ENCODE data around the gene KIRREL3.
A peak's percentile ranks its signal among the peaks of the same experiment; 100 is the strongest.

The KIRREL3 gene

GRCh38 chr11:126929179-126930061, 71.2 kb downstream of the KIRREL3 start:
- no peak overlapping the region for H2AFZ ChIP-seq (ENCODE audit: low read length, unreplicated experiment)

DNA sequence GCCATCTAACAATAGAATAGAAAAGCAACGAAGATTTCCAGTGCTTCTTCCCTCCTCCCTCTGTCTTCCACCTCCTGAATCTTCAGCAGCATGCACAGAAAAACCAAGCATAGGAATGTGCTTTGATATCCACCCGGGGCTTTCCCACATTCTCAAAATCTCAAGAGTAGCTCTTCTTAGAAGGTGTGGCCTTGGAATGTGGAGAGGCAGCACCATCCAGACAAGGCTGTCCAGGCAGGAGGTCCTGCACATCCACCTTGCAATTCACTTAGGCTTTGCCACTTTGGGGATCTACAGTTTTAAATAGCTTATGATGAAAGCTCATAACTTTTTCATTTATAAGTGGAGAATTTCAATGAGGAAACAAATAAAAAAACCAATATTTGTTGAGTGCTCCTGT, 72.9 kb downstream of the KIRREL3 start:
- Histone ChIP-seq H3K4me3 (ENCODE audit: low read depth, low read length) (no peak overlapping the region), H3K79me2 (ENCODE audit: control insufficient read depth, insufficient read depth, low read length, unreplicated experiment) (no peaks in the 10 kb centered on the region)

More at GRCh38 chr11:126929179-126930061, 71.2 kb downstream of the KIRREL3 start:
- Histone ChIP-seq H3K36me3 (ENCODE audit: insufficient read depth, low read length) (no peaks in the 10 kb centered on the region), H3K4me3 (ENCODE audit: low read depth, low read length) (no peak overlapping the region), H3K4me1 (ENCODE audit: control insufficient read depth, insufficient read depth, low read length, unreplicated experiment) (no peaks in the 10 kb centered on the region), H3K27me3 (ENCODE audit: insufficient read depth, low read length) (no peaks in the 10 kb centered on the region), H3K27ac (ENCODE audit: low read depth, low read length) (no peak overlapping the region), H3K79me2 (ENCODE audit: control insufficient read depth, insufficient read depth, low read length, unreplicated experiment) (no peaks in the 10 kb centered on the region)

DNA sequence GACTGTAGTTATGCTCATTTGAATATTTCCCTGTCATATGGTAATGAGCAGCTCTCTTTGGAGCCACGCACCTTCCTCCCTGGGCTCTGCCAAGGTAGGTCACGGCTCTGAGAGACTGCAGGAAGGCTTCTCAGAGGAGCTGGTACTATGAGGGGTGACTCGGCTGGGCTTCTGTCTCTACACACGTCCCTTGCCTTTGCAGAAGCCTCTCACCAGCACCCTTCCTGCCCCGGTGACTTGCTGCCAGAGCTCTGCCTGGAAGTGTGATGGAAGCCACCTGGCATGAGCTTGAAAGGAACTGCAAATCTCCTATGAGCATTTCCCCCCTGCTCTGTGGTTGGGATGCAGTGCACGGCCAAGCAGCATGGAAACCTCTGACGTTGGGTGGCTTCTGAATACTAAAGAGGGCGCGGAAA, 74.2 kb downstream of the KIRREL3 start:
- Histone ChIP-seq H3K4me3 (ENCODE audit: low read depth, low read length) (no peak overlapping the region), H3K4me1 (ENCODE audit: control insufficient read depth, insufficient read depth, low read length, unreplicated experiment) (no peaks in the 10 kb centered on the region), H3K36me3 (ENCODE audit: insufficient read depth, low read length) (no peaks in the 10 kb centered on the region), H3K27me3 (ENCODE audit: insufficient read depth, low read length) (no peaks in the 10 kb centered on the region), H2AFZ (ENCODE audit: low read length, unreplicated experiment) (no peak overlapping the region), H3K79me2 (ENCODE audit: control insufficient read depth, insufficient read depth, low read length, unreplicated experiment) (no peaks in the 10 kb centered on the region), H3K27ac (ENCODE audit: low read depth, low read length) (no peak overlapping the region)

More for the DNA sequence above, 72.9 kb downstream of the KIRREL3 start:
- no peak overlapping the region for H2AFZ ChIP-seq (ENCODE audit: low read length, unreplicated experiment)
- no peak overlapping the region for H3K27ac ChIP-seq (ENCODE audit: low read depth, low read length)
- no peaks in the 10 kb centered on the region for H3K4me1 ChIP-seq (ENCODE audit: control insufficient read depth, insufficient read depth, low read length, unreplicated experiment)
- no peaks in the 10 kb centered on the region for H3K27me3 ChIP-seq (ENCODE audit: insufficient read depth, low read length)
- H3K36me3 ChIP-seq (ENCODE audit: insufficient read depth, low read length) = no peaks in the 10 kb centered on the region

- H2AFZ ChIP-seq (ENCODE audit: low read length, unreplicated experiment) = no peak overlapping the region
- H3K4me1 ChIP-seq (ENCODE audit: control insufficient read depth, insufficient read depth, low read length, unreplicated experiment) = no peaks in the 10 kb centered on the region
- H3K27ac ChIP-seq (ENCODE audit: low read depth, low read length) = no peak overlapping the region
- no peak overlapping the region for H3K4me3 ChIP-seq (ENCODE audit: low read depth, low read length)
- H3K79me2 ChIP-seq (ENCODE audit: control insufficient read depth, insufficient read depth, low read length, unreplicated experiment) = no peaks in the 10 kb centered on the region
- H3K27me3 ChIP-seq (ENCODE audit: insufficient read depth, low read length) = no peaks in the 10 kb centered on the region
- H3K36me3 ChIP-seq (ENCODE audit: insufficient read depth, low read length) = no peaks in the 10 kb centered on the region
These were observed 75.1 kb downstream of the KIRREL3 start for GRCh38 chr11:126925321-126926093.

- Histone ChIP-seq H2AFZ (ENCODE audit: low read length, unreplicated experiment) (no peak overlapping the region), H3K27me3 (ENCODE audit: insufficient read depth, low read length) (no peaks in the 10 kb centered on the region), H3K79me2 (ENCODE audit: control insufficient read depth, insufficient read depth, low read length, unreplicated experiment) (no peaks in the 10 kb centered on the region), H3K36me3 (ENCODE audit: insufficient read depth, low read length) (no peaks in the 10 kb centered on the region), H3K4me1 (ENCODE audit: control insufficient read depth, insufficient read depth, low read length, unreplicated experiment) (no peaks in the 10 kb centered on the region), H3K27ac (ENCODE audit: low read depth, low read length) (no peak overlapping the region), H3K4me3 (ENCODE audit: low read depth, low read length) (no peak overlapping the region)
These were observed 76.1 kb downstream of the KIRREL3 start for GRCh38 chr11:126924376-126925040.

- H3K27me3 ChIP-seq (ENCODE audit: insufficient read depth, low read length) = no peaks in the 10 kb centered on the region
- H2AFZ ChIP-seq (ENCODE audit: low read length, unreplicated experiment) = no peak overlapping the region
- H3K79me2 ChIP-seq (ENCODE audit: control insufficient read depth, insufficient read depth, low read length, unreplicated experiment) = peaks cover 3% of the 10 kb centered on the region
- H3K36me3 ChIP-seq (ENCODE audit: insufficient read depth, low read length) = no peaks in the 10 kb centered on the region
- no peak overlapping the region for H3K4me3 ChIP-seq (ENCODE audit: low read depth, low read length)
- peaks cover 16% of the 10 kb centered on the region for H3K4me1 ChIP-seq (ENCODE audit: control insufficient read depth, insufficient read depth, low read length, unreplicated experiment)
- no peak overlapping the region for H3K27ac ChIP-seq (ENCODE audit: low read depth, low read length)
These were observed 79.7 kb downstream of the KIRREL3 start for GRCh38 chr11:126920833-126921232.

DNA sequence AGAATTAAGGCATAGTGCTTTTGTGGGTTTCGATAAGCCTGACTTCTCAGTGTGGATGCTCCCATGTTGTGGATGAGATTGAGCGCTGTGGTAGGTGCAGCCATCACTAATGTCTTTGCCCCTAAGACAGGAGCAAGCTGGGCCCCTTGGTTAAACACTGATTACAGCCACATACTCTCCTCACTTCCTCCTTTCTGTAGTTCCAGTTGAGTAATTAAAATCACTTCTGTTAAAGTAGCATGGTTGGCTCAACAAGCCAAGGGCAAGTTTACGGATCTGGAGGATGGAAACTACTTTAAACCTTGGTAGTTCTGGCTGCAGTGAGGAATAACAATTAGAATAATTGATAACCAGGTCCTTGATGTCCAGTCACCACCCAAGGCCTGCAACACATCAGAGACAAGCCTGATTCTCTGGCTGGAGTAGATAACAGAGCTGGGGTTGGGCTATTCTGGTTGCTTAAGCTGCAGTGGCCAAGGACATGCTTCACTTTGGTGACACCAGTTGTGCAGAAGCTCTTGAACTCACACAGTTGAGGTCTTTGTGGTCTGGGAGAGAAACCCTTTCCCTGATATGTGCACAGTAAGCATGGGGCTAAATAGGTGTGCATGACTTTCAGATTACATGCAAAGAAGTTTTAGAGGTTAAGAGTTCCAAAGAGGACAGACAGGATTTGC, 81.3 kb downstream of the KIRREL3 start:
- Histone ChIP-seq H3K27me3 (ENCODE audit: insufficient read depth, low read length) (no peaks in the 10 kb centered on the region), H2AFZ (ENCODE audit: low read length, unreplicated experiment) (no peak overlapping the region), H3K27ac (ENCODE audit: low read depth, low read length) (no peak overlapping the region), H3K4me3 (ENCODE audit: low read depth, low read length) (no peak overlapping the region), H3K36me3 (ENCODE audit: insufficient read depth, low read length) (0 out of 2 replicates have a peak, but pooled peaks cover 2% of the 10 kb centered on the region), H3K4me1 (ENCODE audit: control insufficient read depth, insufficient read depth, low read length, unreplicated experiment) (peaks cover 25% of the 10 kb centered on the region), H3K79me2 (ENCODE audit: control insufficient read depth, insufficient read depth, low read length, unreplicated experiment) (peaks cover 3% of the 10 kb centered on the region)

DNA sequence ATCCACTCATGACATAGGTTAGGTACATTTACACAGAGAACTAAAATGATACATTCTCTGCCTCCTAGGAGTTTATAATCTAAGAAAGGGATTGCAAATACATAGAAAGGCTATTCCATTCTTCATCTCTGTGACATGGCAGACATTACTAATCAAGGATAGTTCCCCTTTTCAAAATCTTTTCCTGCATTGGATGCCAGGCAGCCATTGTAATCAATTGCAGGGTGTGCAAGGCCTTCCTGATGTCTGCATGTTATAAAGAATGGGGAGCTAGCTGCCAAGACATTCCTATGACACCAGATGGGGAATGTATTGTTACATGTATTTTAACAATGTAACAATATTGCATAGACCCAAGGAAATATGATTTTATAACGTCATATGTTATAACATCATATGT, 82.0 kb downstream of the KIRREL3 start:
- Histone ChIP-seq H3K4me3 (ENCODE audit: low read depth, low read length) (no peak overlapping the region), H3K4me1 (ENCODE audit: control insufficient read depth, insufficient read depth, low read length, unreplicated experiment) (peaks cover 25% of the 10 kb centered on the region), H3K36me3 (ENCODE audit: insufficient read depth, low read length) (0 out of 2 replicates have a peak, but pooled peaks cover 2% of the 10 kb centered on the region), H3K27me3 (ENCODE audit: insufficient read depth, low read length) (no peaks in the 10 kb centered on the region), H3K79me2 (ENCODE audit: control insufficient read depth, insufficient read depth, low read length, unreplicated experiment) (peaks cover 3% of the 10 kb centered on the region), H2AFZ (ENCODE audit: low read length, unreplicated experiment) (no peak overlapping the region), H3K27ac (ENCODE audit: low read depth, low read length) (peak overlapping the region; percentile 93)

DNA sequence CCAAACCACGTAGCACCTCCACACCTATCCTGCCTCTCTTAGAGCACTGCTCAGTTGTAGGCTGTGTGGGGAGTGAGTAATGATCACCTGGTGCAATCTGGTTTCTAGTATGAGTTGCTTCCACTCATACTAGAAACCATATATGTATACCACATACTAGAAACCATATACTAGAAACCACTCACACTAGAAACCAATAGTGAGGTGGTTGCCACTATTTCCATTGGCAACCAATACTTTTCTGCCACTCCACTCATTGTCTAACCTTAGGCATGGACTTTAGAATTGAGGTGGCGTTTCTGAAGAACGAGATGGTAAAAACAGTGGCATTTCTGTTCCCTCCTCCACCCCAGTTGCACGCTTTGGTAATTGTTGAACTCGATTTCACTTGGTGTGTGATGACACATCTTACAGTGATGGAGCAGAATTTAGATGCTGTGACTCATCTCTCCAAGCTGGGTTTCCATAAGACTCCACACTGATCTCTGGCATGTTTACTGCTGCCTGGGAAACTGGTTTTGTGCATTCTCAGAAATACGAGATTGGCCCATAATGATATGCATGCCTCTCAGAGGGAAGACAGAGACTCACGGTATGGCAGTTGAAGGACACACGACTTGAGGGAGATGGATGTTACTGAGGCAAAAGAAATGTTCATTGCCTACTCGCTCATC, 82.9 kb downstream of the KIRREL3 start:
- peaks cover 25% of the 10 kb centered on the region for H3K4me1 ChIP-seq (ENCODE audit: control insufficient read depth, insufficient read depth, low read length, unreplicated experiment)
- peak overlapping the region; percentile 53 for H2AFZ ChIP-seq (ENCODE audit: low read length, unreplicated experiment)
- 0 out of 2 replicates have a peak, but pooled peaks cover 2% of the 10 kb centered on the region for H3K36me3 ChIP-seq (ENCODE audit: insufficient read depth, low read length)
- no peaks in the 10 kb centered on the region for H3K27me3 ChIP-seq (ENCODE audit: insufficient read depth, low read length)
- H3K79me2 ChIP-seq (ENCODE audit: control insufficient read depth, insufficient read depth, low read length, unreplicated experiment) = peaks cover 3% of the 10 kb centered on the region
- peak overlapping the region; percentile 55; the same call in 1 of the 2 replicates for H3K4me3 ChIP-seq (ENCODE audit: low read depth, low read length)
- H3K27ac ChIP-seq (ENCODE audit: low read depth, low read length) = peak overlapping the region; percentile 93

Data from ACC112 (cell line).